ENCODE data around the gene GPR148.

DNA sequence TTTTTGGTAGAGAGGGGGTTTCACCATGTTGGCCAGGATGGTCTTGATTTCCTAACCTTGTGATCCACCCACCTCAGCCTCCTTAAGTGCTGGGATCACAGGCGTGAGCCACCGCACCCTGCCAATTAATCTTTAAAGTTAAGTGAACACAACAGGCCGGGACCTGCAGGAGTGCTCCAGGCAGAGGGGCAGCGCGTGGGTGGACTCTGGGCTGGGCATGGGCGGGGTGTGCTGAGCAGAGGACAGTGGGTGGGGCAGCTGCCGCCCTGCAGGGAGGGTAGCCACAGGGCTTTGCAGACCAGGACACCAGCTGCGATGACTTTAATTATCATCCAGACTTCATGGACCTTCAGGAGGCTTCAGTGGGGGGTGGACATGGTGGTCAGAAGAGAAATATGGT is 8.8 kb upstream of the GPR148 start:
- no peak for TF ChIP-seq POLR2AphosphoS5 (IDR thresholded peaks at IDR 0.05)
- TF ChIP-seq EP300 (IDR thresholded peaks at IDR 0.05): no peak
- no peak for TF ChIP-seq CTCF (IDR thresholded peaks at IDR 0.05)
